GM21528 (cell line): ENCODE measurements around the gene RIMKLB.

Experiments
- ATAC-seq: cut with Tn5 transposase; IDR thresholded peaks from one replicate; pipeline ENCODE4 v1.9.1; 2021; ENCODE audit warnings: mild to moderate bottlenecking, moderate library complexity; ENCODE audit not compliant: unreplicated experiment, low FRiP score

Gene RIMKLB, protein sequence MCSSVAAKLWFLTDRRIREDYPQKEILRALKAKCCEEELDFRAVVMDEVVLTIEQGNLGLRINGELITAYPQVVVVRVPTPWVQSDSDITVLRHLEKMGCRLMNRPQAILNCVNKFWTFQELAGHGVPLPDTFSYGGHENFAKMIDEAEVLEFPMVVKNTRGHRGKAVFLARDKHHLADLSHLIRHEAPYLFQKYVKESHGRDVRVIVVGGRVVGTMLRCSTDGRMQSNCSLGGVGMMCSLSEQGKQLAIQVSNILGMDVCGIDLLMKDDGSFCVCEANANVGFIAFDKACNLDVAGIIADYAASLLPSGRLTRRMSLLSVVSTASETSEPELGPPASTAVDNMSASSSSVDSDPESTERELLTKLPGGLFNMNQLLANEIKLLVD

DNA sequence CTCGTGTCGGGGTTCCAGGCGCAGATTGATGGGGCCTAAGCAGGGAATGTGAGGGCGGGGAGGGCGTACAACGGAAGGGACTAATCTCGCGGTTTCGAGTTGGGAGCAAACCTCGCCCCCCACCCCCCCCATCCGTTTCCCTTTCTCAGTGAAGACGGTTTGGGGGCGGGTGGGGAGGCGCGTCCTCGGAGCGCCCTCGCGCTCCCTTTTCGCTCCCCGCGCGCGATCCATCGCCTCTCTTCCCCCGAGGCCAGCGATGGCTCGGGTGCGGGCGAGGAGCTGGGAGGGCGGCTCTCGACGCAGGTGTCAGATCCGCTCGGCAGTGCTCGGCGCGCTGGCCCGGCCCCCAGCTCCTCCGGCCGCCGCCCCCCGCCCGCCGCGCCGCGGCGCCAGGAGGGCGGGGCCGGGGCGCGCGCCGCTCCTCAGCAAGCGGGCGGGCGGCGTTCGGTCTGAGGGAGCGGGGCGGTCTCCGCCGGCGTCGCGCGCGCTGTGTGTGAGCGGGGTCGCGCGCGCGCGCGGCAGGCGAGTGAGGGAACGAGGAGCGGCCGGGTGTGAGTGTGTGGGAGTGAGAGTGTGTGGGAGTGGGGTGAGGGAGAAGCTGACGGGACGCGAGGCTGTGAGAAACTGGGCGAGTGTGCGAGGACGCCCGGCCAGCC lies at the start of gene RIMKLB:
Gene RIMKLB, plus strand, starts transcription at position 516 of the 656 bp plus-strand sequence. CDS start 15,876 bp downstream, outside the sequence.
- ATAC-seq: peak; percentile 84

DNA sequence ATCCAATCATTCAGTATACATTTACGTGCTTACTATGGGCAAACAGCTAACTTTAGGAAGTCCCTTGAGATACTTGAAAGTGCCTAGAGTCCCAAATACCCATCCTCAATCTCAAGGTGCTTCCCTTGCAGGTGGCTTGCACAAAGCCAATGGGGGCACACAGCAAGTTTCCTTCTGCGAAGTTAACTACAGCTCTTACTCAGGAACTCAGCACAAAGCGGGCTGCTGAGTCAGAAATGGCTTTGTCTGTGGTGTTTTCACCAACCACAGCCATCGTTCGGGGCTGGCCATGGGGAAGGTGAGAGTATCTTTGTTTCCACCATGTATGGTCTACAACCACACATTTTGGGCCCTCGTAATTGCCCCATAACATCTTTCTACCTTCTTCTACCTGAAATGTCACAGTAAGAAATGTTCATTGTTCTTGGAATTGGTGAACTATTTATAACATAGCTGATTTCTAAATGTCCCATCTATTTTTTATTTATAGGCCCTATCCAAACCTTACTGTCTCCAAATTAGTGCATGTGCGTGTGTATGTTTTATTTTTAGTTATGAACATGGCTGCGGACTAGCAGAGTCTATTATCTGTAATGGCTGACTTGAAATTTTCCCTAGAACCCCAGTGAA lies 49.1 kb upstream of the RIMKLB start:
- ATAC-seq: peak; percentile 71

- no peak for ATAC-seq
Observed at GRCh38 chr12:8655421-8655820, 42.4 kb upstream of the RIMKLB start.

DNA sequence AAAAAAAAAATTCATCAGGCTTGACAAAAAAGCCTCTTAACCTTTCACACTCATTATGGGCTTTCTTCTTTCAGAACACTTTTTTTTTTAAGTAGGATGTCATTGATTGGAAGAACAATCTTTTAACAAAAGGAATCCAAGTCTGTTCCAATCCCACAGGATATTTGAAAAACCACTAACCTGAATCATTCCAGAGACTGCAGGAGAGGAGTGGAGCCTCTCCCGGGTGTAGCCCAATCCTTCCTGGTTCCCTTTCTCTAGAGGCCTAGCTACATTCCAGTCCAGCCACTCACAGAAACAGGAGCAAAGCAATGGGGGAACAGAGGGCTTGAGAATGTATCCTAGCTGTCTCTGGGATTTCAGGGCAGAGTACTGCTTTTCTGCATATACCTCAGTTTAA lies 39.4 kb upstream of the RIMKLB start:
- no peak for ATAC-seq

DNA sequence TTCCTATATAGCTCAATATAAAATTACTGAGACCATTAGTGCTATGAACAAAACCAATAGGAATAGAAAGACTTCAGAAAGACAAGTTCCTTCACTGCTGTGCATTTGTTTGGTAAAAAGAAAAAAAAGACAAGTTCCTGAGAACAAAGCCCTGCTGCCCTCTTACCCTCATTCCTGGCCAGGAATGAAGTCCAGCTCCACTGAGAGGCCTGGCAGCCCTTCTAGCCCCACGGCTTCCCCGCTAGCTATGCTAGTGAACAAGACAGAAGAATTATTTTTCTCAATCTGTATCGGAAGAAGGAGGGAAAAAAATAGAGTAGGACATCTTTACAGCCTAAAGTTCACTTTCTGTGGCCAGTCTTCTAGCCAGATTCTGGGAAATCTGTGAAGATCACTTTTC lies 36.8 kb upstream of the RIMKLB start:
- no peak for ATAC-seq

- no peak for ATAC-seq
Observed at GRCh38 chr12:8661751-8662150, 36.0 kb upstream of the RIMKLB start.

DNA sequence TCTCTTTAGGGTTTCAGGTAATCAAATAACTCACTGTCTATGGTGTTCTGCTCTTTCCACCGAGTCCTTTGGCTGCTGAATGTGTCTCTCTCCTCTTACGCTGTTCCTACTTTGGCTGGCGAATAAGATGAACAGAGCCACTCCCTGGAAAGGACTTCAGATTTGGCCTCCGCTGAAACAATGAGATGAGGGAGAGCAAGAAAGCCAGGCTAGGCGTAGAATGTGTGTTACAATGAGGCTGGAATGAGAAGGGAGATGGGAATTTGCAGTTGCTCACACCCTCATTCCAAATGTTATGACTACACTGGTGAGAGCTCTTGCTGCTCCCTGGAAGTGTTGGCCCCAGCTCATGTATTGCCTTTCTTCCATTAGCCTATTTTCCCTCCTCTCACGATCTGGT lies 35.2 kb upstream of the RIMKLB start, which contains the start of gene MFAP5:
Gene MFAP5, minus strand, starts transcription at position 234 of the 400 bp plus-strand sequence. CDS start 722 bp downstream, outside the sequence.
- no peak for ATAC-seq

DNA sequence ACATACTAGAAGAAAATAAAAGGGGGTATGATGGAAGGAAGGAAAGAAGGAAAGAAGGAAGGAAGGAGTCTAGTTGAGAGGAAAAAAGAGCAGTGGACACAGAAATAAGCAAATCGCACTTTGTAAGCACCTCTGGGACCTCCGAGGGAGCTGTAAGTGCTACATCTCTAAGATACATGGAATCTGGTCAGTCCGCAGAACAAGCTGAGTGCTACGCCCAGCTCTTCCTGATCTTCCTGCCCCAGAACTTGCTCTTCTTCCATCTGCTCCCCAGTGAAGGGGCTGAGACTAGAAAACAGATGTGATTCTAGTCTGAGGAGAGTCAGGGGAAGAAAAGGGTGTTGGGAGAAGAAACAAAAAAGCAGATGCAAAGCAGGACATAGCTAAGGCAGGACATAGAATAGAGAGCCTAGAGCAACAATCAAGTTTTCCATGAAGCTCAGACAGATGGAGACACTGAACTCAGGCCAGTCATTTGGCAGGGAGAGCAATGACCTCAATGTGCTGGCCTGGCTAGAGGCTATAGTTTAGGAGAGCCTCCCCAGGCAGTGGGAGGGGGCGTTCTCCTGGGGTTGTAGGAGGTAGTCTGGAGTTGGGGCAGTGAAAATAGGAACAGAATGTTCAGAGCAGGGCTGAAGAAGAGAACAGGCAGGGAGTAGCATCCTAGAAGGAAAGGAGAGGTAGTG lies 33.4 kb upstream of the RIMKLB start:
- no peak for ATAC-seq

DNA sequence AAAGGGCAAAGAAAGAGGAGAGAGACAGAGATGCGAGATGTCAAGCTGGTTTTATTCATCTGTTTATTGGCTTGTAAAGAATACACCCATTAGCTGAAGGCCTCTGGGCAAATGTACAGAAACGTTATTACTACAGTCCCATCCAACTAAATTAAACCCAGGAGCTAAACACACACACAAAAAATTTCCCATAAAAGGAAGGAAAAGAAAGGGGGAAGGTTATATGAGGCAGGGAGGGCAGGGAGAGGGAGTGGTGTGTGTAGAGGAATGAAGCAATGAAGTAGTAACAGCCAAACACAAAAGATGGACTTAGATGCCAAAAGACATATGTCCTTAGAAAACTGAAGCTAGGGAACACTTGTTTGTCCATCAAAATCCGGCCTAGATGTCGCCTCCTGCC lies 32.0 kb upstream of the RIMKLB start:
- no peak for ATAC-seq

DNA sequence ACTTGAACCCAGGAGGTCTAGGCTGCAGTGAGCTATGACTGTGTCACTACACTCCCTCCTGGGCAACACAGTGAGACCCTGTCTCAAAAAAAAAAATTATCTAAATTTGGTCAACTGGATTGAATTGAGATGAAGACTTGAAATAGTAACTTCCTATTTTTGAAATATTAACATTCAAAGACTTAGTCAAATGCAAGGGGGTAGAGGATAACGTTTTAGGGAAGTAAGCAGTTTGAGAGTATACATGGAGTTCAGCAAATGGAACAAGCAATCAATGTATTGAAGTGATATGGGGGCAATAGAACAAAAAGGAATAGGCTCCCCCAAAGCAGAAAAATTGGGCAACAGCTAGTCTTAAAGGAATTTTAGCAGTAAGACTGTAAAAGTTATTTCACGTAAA lies 30.5 kb upstream of the RIMKLB start:
- ATAC-seq: no peak

DNA sequence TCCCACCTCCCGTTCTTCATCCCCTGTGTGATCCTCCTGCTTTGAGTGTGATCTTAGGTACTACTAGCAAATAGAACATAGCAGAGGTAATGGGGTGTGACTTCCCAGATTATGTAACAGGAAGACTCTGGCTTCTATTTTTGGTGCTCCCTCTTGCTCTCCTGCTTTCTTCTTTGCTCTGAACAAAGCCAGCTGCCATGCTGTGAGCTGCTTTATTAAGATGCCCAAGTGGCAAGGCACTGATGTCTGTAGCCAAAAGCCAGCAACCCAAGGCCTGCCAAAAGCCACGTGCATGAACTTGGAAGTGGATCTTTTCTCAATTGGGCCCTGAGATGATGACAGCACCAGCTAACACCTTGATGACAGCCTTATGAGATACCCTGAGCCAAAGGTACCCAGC lies 29.4 kb upstream of the RIMKLB start:
- ATAC-seq: no peak

DNA sequence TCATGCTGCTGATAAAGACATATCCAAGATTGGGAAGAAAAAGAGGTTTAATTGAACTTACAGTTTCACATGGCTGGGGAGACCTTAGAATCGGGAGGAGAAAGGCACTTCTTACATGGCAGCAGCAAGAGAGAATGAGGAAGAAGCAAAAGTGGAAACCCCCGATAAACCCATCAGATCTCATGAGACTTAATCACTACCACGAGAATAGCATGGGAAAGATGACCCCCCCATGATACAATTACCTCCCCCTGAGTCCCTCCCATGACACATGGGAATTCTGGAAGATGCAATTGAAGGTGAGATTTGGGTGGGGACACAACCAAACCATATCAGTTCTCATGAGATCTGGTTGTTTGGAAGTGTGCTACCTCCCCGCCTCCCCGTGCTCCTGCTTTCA lies 25.4 kb upstream of the RIMKLB start:
- no peak for ATAC-seq

- ATAC-seq: no peak
Observed at GRCh38 chr12:8675591-8676036, 22.2 kb upstream of the RIMKLB start.

DNA sequence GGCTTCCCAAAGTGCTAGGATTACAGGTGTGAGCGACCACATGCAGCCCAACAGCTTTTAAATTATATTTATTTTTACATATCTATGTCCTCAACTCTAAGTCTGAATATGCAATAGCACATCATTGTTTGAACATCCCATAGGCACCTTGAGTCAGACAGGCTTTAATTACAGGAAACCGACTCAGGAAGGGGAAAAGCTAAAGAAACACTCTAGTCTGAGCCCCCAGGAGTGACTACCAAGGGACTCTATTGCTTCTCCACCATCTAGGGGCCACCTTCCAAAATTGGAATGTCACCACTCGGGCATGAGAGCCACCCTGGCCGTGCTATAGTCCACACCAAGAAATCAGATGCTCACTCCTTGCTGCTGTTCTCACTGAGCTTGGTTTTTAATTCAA lies 21.1 kb upstream of the RIMKLB start:
- no peak for ATAC-seq

- no peak for ATAC-seq
Observed at GRCh38 chr12:8677362-8677761, 20.4 kb upstream of the RIMKLB start.

DNA sequence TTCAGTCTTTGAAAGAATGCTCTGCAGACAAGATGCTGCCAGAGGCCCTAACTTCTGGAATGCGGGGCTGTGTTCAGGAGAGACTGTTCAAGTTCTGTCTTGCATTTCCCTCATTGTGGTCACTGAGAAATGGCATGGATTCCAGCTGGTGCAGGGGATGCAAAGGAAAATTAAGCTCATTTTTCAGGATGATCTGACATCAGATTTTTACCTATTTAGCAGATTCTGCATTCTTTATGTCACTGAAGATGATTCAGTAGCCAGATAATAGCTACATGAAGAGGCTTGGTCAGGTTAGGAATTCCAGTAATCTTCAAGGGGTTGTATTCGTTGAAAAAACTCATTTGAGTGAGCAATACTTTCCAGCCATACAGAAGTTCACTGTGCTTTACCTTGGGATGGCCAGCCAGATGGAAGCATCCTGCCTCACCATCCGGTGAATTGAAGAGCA lies 19.1 kb upstream of the RIMKLB start:
- ATAC-seq: no peak

GRCh38 chr12:8680533-8680932 lies 17.3 kb upstream of the RIMKLB start:
- no peak for ATAC-seq

DNA sequence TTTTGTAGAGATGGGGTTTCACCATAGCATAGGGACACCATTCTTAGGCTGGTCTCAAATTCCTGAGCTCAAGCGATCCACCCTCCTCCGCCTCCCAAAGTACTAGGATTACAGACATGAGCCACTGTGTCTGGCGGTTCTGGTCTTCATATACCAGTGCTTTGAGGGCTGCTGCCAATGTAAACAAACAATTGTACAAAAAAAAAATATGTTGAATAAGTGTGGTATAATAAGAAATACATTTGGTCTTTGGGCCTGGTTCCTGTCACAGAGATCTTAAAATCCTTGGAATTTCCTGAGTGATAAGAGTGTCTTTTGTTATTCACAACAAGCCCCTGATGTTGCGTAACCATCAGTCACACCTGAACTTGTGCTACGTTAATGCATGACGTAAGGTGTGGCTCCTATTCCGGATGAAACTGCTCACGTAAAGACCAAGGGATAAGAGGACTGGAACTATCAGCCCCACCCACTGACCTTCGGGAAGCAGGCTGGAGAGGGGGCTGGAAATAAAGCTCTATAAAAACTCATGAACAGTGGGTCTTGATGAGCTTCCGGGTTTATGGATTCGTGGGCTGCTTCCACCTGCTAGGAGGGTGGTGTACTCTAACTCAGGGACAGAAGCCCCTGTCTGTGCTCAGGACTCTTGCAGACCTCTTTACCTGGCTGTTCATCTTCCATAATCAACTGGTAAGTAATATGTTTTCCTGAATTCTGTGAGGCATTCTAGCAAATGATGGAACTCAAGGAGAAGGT lies 16.5 kb upstream of the RIMKLB start:
- no peak for ATAC-seq

- no peak for ATAC-seq
Observed at GRCh38 chr12:8685051-8685450, 12.7 kb upstream of the RIMKLB start.
